Pancreas (tissue), 10 donors: ENCODE results near the gene IQGAP1. TPM values are rescaled to one million over a fixed set of nuclear protein-coding genes. Genes with fewer than 3 reads are reported as not detected.

Experiments
- ATAC-seq, 4 donors: fragments of 200-7000 bp; cut with Tn5 transposase; one replicate each; pipeline versions ENCODE4 v1.8.0 to v1.9.1; 2020; ENCODE audit warnings: mild to moderate bottlenecking in 4 of 4, moderate library complexity in 4 of 4
- DNase-seq, 6 donors: peaks; one replicate each; pipeline ENCODE4 v3.0.0-alpha.2; 2020
- FAIRE-seq: peaks from 2 replicates; lab custom pipeline; 2012; peaks lifted over from hg19 to GRCh38; lab: Jason Lieb, UNC
- H3K27ac ChIP-seq, 4 donors: fragments of 200-600 bp; sonication (generic); 1 replicate in 3 of 4; 2 replicates in 1 of 4; pipeline versions ENCODE4 v1.5.0 to v1.8.0; 2020
- H3K27me3 ChIP-seq, 4 donors: fragments of 200-600 bp; one replicate each; pipeline ENCODE4 v1.8.0; 2021
- H3K36me3 ChIP-seq, 3 donors: fragments of 200-600 bp; sonication (generic) in 1 of 3; one replicate each; pipeline versions ENCODE4 v1.5.0 to v1.8.0; 2020 to 2021
- H3K4me1 ChIP-seq, 3 donors: fragments of 200-600 bp; one replicate each; pipeline ENCODE4 v1.8.0; 2021
- H3K4me3 ChIP-seq, 4 donors: fragments of 200-600 bp; sonication (generic) in 2 of 4; one replicate each; pipeline versions ENCODE4 v1.5.0 to v1.8.0; 2020 to 2021
- H3K9me3 ChIP-seq, 4 donors: fragments of 200-600 bp; one replicate each; pipeline ENCODE4 v1.8.0; 2021
- WGBS, 2 donors: extraction: QIAGEN DNeasy Blood & Tissue Kit; methylation state at CpG; one replicate each; pipeline ENCODE4 v1.1.7; 2013; 5-methylcytosine and 5-hydroxymethylcytosine counted together
- intact Hi-C, 3 donors: fragments of 100-400 bp; cut with DNase I; formaldehyde crosslinking; loops; one replicate each; pipeline versions ENCODE4 v1.11.1 to v1.14.2; 2022
- polyA plus RNA-seq, 2 donors: library from polyadenylated mRNA; stranded (reverse); fragments of 200-250 nt; gene quantifications; one replicate each; pipeline ENCODE4 v1.2.3, GENCODE V29; 2013
- total RNA-seq, 6 donors: library from RNA; stranded (reverse); fragmentation: NEBNext Ultra II Directional in 4 of 6; extraction: Animal tissue kit (Norgen Biotek cat#: 25700) in 4 of 6; gene quantifications; one replicate each; pipeline versions ENCODE4 v1.2.1 to v1.2.4, GENCODE V29; 2021 to 2023
- TF ChIP-seq, protein P1 (sequence below), 4 donors: fragments of 200-600 bp; sonication (generic) in 3 of 4; IDR thresholded peaks; one replicate each; pipeline versions ENCODE4 v1.5.0 to v1.8.0; 2021; ENCODE audit warnings: antibody characterized with exemption in 4 of 4
- donor health status: healthy with polysubstance abuse.
- donor health status: DM: no; HTN: no; CAD: no; lungs with moderate emphysema.
- donor health status: DM: no; HTN: no; CAD: no.
- donor health status: control.
- donor health status: control.
- donor health status: Bipolar disorder and iron deficiency.
- donor health status: DM: yes; HTN: yes; CAD: no.
- donor health status: DM: no; HTN: no; CAD: no.
- donor health status: DM: no; HTN: no; CAD: no.
- donor health status: DM: yes; HTN: yes; CAD: no.

The IQGAP1 gene
- total and polyA plus RNA-seq, 8 donors: 20.6 to 103 (median 43.3) TPM

DNA sequence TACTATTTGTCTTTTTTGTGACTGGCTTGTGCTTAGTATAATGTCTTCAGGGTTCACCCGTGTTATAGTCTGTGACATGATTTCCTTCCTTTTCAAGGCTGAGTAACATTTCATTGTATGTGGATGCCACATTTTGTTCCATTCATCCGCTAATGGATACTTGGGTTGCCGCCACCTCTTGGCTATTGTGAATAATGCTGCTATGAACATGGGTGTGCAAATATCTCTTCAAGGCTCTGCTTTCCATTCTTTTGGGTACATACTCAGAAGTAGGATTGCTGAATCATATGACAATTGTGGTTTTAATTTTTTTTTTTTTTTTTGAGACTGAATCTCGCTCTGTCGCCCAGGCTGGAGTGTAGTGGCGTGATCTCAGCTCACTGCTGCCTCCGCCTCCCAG lies 157.1 kb downstream of the IQGAP1 start:
- H3K9me3 ChIP-seq: no peaks in the 10 kb centered on the region
- intact Hi-C loops: no loop called here
- no peaks in the 10 kb centered on the region for H3K36me3 ChIP-seq
- ATAC-seq: no peak
- H3K27ac ChIP-seq: no peak overlapping the region
- H3K4me3 ChIP-seq: no peak overlapping the region
- TF ChIP-seq, protein P1, sequence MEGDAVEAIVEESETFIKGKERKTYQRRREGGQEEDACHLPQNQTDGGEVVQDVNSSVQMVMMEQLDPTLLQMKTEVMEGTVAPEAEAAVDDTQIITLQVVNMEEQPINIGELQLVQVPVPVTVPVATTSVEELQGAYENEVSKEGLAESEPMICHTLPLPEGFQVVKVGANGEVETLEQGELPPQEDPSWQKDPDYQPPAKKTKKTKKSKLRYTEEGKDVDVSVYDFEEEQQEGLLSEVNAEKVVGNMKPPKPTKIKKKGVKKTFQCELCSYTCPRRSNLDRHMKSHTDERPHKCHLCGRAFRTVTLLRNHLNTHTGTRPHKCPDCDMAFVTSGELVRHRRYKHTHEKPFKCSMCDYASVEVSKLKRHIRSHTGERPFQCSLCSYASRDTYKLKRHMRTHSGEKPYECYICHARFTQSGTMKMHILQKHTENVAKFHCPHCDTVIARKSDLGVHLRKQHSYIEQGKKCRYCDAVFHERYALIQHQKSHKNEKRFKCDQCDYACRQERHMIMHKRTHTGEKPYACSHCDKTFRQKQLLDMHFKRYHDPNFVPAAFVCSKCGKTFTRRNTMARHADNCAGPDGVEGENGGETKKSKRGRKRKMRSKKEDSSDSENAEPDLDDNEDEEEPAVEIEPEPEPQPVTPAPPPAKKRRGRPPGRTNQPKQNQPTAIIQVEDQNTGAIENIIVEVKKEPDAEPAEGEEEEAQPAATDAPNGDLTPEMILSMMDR (IDR thresholded peaks at IDR 0.05): no peak
- H3K27me3 ChIP-seq: no peaks in the 10 kb centered on the region
- WGBS, 2 donors: 96% methylated on average over 7 of the region's 7 CpGs
- FAIRE-seq: no peak
- H3K4me1 ChIP-seq: no peaks in the 10 kb centered on the region
- no peak for DNase-seq

DNA sequence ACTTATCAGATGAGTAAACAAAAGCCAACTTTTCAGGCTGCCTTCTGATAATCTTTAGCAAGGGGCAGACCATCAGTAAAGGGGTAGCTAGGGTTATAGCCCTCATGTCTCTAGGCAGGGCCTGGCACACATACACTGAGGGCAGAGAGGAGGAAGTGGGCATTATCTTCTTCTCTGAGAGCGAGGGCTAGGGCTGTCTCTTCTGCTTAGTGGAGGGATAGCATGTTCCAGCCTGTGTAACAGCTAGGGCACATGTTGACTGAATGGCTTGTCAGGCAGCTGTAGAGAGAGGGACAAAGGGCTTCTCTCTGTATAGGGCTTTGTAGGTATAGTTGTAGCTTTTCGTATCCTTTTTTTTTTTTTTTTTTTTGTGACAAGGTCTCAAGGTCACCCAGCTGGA lies 159.5 kb downstream of the IQGAP1 start:
- WGBS, 2 donors: 55 to 76% methylated on average over 2 of the region's 2 CpGs
- TF ChIP-seq, protein P1 (IDR thresholded peaks at IDR 0.05): no peak
- no peak overlapping the region for H3K27ac ChIP-seq
- peak in 3 of 4 donors; percentile 24 to 42 (median 36) for ATAC-seq
- no peaks in the 10 kb centered on the region for H3K9me3 ChIP-seq
- H3K4me3 ChIP-seq: no peak overlapping the region
- no peak for FAIRE-seq
- H3K4me1 ChIP-seq: peaks cover under 1 to 1% (median 1%) of the 10 kb centered on the region in 3 donors
- intact Hi-C loops: no loop called here
- H3K36me3 ChIP-seq: no peaks in the 10 kb centered on the region
- no peak for DNase-seq
- no peaks in the 10 kb centered on the region for H3K27me3 ChIP-seq

DNA sequence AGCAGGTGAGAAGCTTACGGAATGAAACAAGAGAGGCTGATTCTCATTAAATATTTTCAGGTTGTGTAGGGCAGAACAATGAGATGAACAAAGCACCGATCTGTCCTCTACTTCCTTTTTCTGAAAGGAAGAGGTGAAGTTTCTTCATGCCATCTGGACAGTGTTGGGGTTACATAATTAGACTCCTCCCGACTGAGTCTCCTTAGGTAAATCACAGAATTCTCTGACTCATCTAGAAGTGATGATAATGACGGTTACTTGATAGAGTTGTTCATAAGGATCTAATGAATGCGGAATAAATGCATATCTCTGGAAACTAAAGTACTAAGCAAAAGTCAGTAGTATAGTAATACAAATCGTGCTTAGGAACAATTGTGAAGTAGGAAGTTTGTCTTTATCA lies 162.9 kb downstream of the IQGAP1 start:
- no peak overlapping the region for H3K27ac ChIP-seq
- H3K27me3 ChIP-seq: no peaks in the 10 kb centered on the region
- no peak for ATAC-seq
- DNase-seq: no peak
- no peak for FAIRE-seq
- 88 to 91% methylated on average over 6 of the region's 6 CpGs for WGBS, 2 donors
- intact Hi-C loops: no loop called here
- no peaks in the 10 kb centered on the region for H3K9me3 ChIP-seq
- TF ChIP-seq, protein P1 (IDR thresholded peaks at IDR 0.05): no peak
- peaks cover 7 to 12% (median 7%) of the 10 kb centered on the region in 3 donors for H3K4me1 ChIP-seq
- H3K36me3 ChIP-seq: no peaks in the 10 kb centered on the region
- no peak overlapping the region for H3K4me3 ChIP-seq

Other genes starting within 250 kb of the IQGAP1 start
- gene SEMA4B, start 186.9 kb upstream of the IQGAP1 start, total RNA-seq: 10 to 100 TPM; 33.1 to 63.9 (median 38.4) TPM
- 10 to 100 TPM; 32.5 to 39.3 TPM for gene SEMA4B, start 186.9 kb upstream of the IQGAP1 start, polyA plus RNA-seq
- gene CIB1, start 154.3 kb upstream of the IQGAP1 start, total RNA-seq: 10 to 100 TPM; 70.4 to 88.6 (median 79.3) TPM
- 100 to 1,000 TPM; 153 to 162 TPM for gene CIB1, start 154.3 kb upstream of the IQGAP1 start, polyA plus RNA-seq
- 1 to 10 TPM; 2.6 to 7.0 (median 4.4) TPM for gene GDPGP1, start 154.0 kb upstream of the IQGAP1 start, total RNA-seq
- gene GDPGP1, start 154.0 kb upstream of the IQGAP1 start, polyA plus RNA-seq: 1 to 10 TPM; 2.0 to 3.3 TPM
- gene TTLL13, start 138.7 kb upstream of the IQGAP1 start, total RNA-seq: under 1 TPM in 4 of 6 donors, not detected in 2; 0.19 to 0.46 (median 0.35) TPM
- gene TTLL13, start 138.7 kb upstream of the IQGAP1 start, polyA plus RNA-seq: 1 to 10 TPM; 1.3 to 2.4 TPM
- 10 to 100 TPM; 19.3 to 37.7 (median 26.9) TPM for gene NGRN, start 122.6 kb upstream of the IQGAP1 start, total RNA-seq
- 10 to 100 TPM; 25.0 to 46.8 TPM for gene NGRN, start 122.6 kb upstream of the IQGAP1 start, polyA plus RNA-seq
- gene ZNF774, start 36.0 kb upstream of the IQGAP1 start, total RNA-seq: 1 to 10 TPM; 2.2 to 7.2 (median 4.3) TPM
- gene ZNF774, start 36.0 kb upstream of the IQGAP1 start, polyA plus RNA-seq: 10 to 100 TPM in 1 of 2 donors, 1 to 10 TPM in 1; 2.3 to 11.9 TPM
- 10 to 100 TPM; 10.0 to 17.6 (median 11.9) TPM for gene CRTC3, start 141.7 kb downstream of the IQGAP1 start, total RNA-seq
- 10 to 100 TPM in 1 of 2 donors, 1 to 10 TPM in 1; 7.1 to 11.1 TPM for gene CRTC3, start 141.7 kb downstream of the IQGAP1 start, polyA plus RNA-seq